ENCODE data around the gene FNDC10.

- peak; percentile 62 for TF ChIP-seq EZH2 (IDR thresholded peaks at IDR 0.05)
- peak; percentile 48 for TF ChIP-seq CTCF (IDR thresholded peaks at IDR 0.05)
- TF ChIP-seq EZH2phosphoT487 (IDR thresholded peaks at IDR 0.05) = peak; percentile 51
Observed at GRCh38 chr1:1599030-1599934, 653 bp downstream of the FNDC10 start.

All from neural progenitor cell (in vitro differentiated cells).